Body of pancreas (tissue), 4 donors: ENCODE results near the gene TRERF1. TPM values are rescaled to one million over a fixed set of nuclear protein-coding genes. Genes with fewer than 3 reads are reported as not detected.
A peak's percentile ranks its signal among the peaks of the same experiment; 100 is the strongest.

ENCODE experiments used
- ATAC-seq: fragments of 150-250 bp; one replicate; pipeline ENCODE4 v1.9.1; 2016
- DNase-seq, 4 donors: peaks; one replicate each; pipeline ENCODE4 v3.0.0-alpha.2; 2019
- H3K27ac ChIP-seq, 4 donors: fragments of 200-600 bp; sonication (generic); 1 replicate in 3 of 4; 2 replicates in 1 of 4; pipeline versions ENCODE4 v1.5.1 to v1.6.1; 2016 to 2019; ENCODE audit warnings: mild to moderate bottlenecking in 1 of 4, mixed read lengths in 1 of 4, moderate library complexity in 1 of 4
- H3K27me3 ChIP-seq, 2 donors: fragments of 200-600 bp; sonication (generic); one replicate each; pipeline ENCODE4 v1.6.0; 2016; ENCODE audit warnings: mild to moderate bottlenecking in 1 of 2
- H3K36me3 ChIP-seq, 2 donors: fragments of 200-600 bp; sonication (generic); replicated peaks in 1 of 2; 2 replicates each; pipeline ENCODE4 v1.5.1; 2016; ENCODE audit warnings: low read depth in 2 of 2; ENCODE audit not compliant: insufficient read depth in 1 of 2
- H3K4me1 ChIP-seq: fragments of 200-600 bp; sonication (generic); one replicate; pipeline ENCODE4 v1.6.0; 2016
- H3K4me3 ChIP-seq, 2 donors: fragments of 200-600 bp; sonication (generic); 1 replicate in 1 of 2; 2 replicates in 1 of 2; pipeline ENCODE4 v1.5.1; 2016 to 2019
- H3K9me3 ChIP-seq, 3 donors: fragments of 200-600 bp; sonication (generic); 1 replicate in 2 of 3; 2 replicates in 1 of 3; pipeline ENCODE4 v1.5.1; 2016
- POLR2A ChIP-seq, 3 donors: fragments of 450-650 bp; IDR thresholded peaks; one replicate each; pipeline ENCODE4 v1.6.1; 2016; ENCODE audit warnings: antibody characterized with exemption in 3 of 3, mild to moderate bottlenecking in 2 of 3
- WGBS, 2 donors: methylation state at CpG; one replicate each; pipeline ENCODE4 v1.1.5; 2017; 5-methylcytosine and 5-hydroxymethylcytosine counted together
- intact Hi-C: fragments of 100-400 bp; cut with DNase I; formaldehyde crosslinking; loops from one replicate; pipeline ENCODE4 v1.15.1; 2023
- total RNA-seq, 2 donors: library from RNA; depleted of rRNA; stranded (reverse); fragments of >200 nt; gene quantifications; one replicate each; pipeline ENCODE4 v1.1.0, GENCODE V29; 2016
- TF ChIP-seq, protein P1 (sequence below), 7 experiments: fragments of 450-650 bp in 4 of 7; fragments of 200-600 bp in 3 of 7; sonication (generic) in 3 of 7; IDR thresholded peaks; one replicate each; pipeline ENCODE4 v1.5.1; 2016 to 2019; ENCODE audit warnings: antibody characterized with exemption in 7 of 7

The TRERF1 gene
- total RNA-seq, 2 donors from 2014 or later = 2.3 to 3.4 TPM

DNA sequence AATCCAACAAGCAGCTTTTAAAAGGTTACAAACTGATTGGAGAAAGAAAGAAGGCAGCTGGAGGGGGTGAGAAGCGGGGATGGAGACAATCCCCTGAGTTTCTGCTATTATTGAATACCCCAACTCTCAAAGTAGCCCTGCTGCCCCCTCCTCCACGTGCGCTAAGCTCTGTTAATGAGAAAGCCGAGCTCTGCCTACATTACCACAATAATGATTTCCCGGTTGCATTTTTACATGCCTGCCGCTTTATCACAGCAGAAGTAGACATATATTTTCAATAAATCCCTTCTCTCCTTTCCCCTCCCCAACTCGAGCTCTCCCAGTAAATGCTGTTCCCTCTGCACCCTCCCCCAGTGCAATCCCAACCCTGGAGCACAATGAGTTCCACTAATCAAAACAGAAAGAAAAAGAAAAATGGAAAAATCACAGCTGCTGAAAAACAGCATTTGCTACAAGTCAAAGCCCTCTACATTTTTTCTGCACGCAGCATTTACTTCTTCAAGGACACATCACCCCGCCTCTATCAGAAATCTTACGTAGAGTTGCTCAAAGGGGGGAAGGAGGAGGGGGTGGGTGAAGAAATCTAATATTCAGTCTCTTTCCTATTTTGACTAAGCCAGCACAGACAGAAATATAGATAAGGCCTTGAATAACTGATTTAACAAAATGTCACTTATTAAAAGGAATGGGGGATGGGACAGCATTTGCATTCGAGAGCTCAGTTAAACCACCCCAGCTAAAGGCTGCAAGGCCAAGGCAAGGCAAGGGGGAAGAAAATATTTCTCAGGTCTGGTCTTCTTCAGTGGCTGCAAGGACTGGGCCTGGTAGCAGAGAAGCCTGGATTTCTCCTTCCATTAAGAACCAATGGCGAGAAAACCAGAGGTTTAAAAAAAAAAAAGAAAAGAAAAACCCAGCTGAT lies 10.7 kb downstream of the TRERF1 start:
- no peaks in the 10 kb centered on the region for H3K27me3 ChIP-seq
- H3K4me1 ChIP-seq = peaks cover 20% of the 10 kb centered on the region
- ATAC-seq (peak; percentile 42), DNase-seq (no peak)
- H3K9me3 ChIP-seq = no peaks in the 10 kb centered on the region
- H3K4me3 ChIP-seq = no peak overlapping the region
- peak overlapping the region; percentile 21 to 60 (median 38) for H3K27ac ChIP-seq
- intact Hi-C loops = no loop called here
- WGBS, 2 donors = 38 to 46% methylated on average over 12 of the region's 12 CpGs
- TF ChIP-seq POLR2A (IDR thresholded peaks at IDR 0.05) = no peak
- TF ChIP-seq, protein P1, sequence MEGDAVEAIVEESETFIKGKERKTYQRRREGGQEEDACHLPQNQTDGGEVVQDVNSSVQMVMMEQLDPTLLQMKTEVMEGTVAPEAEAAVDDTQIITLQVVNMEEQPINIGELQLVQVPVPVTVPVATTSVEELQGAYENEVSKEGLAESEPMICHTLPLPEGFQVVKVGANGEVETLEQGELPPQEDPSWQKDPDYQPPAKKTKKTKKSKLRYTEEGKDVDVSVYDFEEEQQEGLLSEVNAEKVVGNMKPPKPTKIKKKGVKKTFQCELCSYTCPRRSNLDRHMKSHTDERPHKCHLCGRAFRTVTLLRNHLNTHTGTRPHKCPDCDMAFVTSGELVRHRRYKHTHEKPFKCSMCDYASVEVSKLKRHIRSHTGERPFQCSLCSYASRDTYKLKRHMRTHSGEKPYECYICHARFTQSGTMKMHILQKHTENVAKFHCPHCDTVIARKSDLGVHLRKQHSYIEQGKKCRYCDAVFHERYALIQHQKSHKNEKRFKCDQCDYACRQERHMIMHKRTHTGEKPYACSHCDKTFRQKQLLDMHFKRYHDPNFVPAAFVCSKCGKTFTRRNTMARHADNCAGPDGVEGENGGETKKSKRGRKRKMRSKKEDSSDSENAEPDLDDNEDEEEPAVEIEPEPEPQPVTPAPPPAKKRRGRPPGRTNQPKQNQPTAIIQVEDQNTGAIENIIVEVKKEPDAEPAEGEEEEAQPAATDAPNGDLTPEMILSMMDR (IDR thresholded peaks at IDR 0.05) = no peak
- no peaks in the 10 kb centered on the region for H3K36me3 ChIP-seq

DNA sequence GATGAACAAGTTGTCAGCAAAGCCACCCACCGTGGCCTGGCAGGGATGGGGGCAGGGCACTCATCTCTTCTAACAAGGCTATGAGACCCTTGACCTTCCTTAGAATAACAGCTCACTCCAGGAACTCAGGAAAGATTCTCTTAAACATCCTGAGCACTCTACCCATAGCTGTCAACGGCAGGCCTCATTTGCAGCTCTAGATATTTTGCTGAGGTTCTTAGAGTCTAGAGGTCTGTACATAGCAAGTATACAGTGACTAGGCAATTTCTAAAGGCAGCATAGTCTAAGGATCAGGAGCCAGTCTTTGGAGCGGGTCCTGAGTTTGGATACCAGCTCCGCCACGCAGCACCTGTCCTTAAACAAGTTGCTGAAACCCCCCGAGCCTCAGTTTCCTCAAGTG lies 11.7 kb downstream of the TRERF1 start:
- TF ChIP-seq POLR2A (IDR thresholded peaks at IDR 0.05) = no peak
- TF ChIP-seq, protein P1 (IDR thresholded peaks at IDR 0.05) = no peak
- ATAC-seq (no peak), DNase-seq (no peak)
- no peaks in the 10 kb centered on the region for H3K36me3 ChIP-seq
- peak overlapping the region in 1 of 4 donors; percentile 60 for H3K27ac ChIP-seq
- peaks cover 20% of the 10 kb centered on the region for H3K4me1 ChIP-seq
- whole genome bisulfite sequencing, 2 donors = 76 to 80% methylated on average over 5 to 6 of the region's 6 CpGs
- no peaks in the 10 kb centered on the region for H3K27me3 ChIP-seq
- no peak overlapping the region for H3K4me3 ChIP-seq
- intact Hi-C loops = no loop called here
- H3K9me3 ChIP-seq = no peaks in the 10 kb centered on the region

DNA sequence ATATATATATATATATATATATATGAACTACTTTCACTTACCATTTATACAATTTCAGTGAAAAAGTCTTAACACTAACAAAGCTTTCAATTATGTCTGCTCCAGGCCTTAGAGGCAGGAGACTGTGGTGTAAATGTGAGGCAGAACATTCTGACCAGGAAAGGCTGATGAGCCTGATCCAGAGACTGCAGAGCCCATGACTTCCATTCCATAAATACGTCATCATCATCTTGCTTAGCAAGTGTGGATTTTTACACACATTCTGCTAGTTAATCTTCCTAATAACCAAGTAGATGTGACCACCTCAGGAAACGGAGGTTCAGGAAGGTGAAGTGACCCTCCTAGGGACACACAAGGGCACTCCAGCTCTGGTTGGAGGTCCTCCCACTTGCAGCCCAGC lies 14.9 kb downstream of the TRERF1 start:
- WGBS, 2 donors = 89 to 100% methylated on average over 2 of the region's 2 CpGs
- TF ChIP-seq, protein P1 (IDR thresholded peaks at IDR 0.05) = no peak
- TF ChIP-seq POLR2A (IDR thresholded peaks at IDR 0.05) = no peak

DNA sequence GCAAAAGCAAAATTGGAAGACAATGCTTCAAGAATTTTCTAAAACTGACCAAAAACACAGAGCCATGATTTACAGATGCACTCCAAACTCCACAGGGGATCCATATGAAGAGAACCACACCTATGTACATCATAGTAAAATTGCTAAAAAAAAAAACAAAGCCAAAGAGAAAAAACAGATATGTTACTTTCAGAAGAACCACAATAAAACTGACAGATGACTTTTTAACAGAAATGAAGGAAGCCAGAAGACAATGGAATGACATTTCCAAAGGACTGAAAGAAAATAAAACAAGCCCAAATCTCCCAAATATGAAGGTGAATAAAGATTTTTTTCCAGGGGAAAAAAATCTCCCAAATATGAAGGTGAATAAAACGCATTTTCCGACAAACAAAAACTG lies 17.5 kb downstream of the TRERF1 start:
- peaks cover under 1% of the 10 kb centered on the region for H3K4me1 ChIP-seq
- H3K27me3 ChIP-seq = no peaks in the 10 kb centered on the region
- ATAC-seq (no peak), DNase-seq (no peak)
- H3K9me3 ChIP-seq = peaks cover 0 to 11% (median 0%) of the 10 kb centered on the region in 3 donors
- H3K36me3 ChIP-seq = no peaks in the 10 kb centered on the region
- TF ChIP-seq POLR2A (IDR thresholded peaks at IDR 0.05) = no peak
- TF ChIP-seq, protein P1 (IDR thresholded peaks at IDR 0.05) = no peak
- H3K27ac ChIP-seq = no peak overlapping the region
- WGBS, 2 donors = 96 to 100% methylated on average over 2 of the region's 2 CpGs
- no peak overlapping the region for H3K4me3 ChIP-seq
- intact Hi-C loops = no loop called here

More for the DNA sequence above, 14.9 kb downstream of the TRERF1 start:
- H3K4me1 ChIP-seq = peaks cover 20% of the 10 kb centered on the region
- ATAC-seq = no peak
- H3K27me3 ChIP-seq = no peaks in the 10 kb centered on the region
- H3K4me3 ChIP-seq = no peak overlapping the region
- H3K9me3 ChIP-seq = peaks cover 0 to 11% (median 0%) of the 10 kb centered on the region in 3 donors
- DNase-seq = no peak
- intact Hi-C loops = no loop called here
- no peaks in the 10 kb centered on the region for H3K36me3 ChIP-seq
- H3K27ac ChIP-seq = no peak overlapping the region
